LNCaP clone FGC (cell line): ENCODE results near the gene NDUFS7.

Experiments used
- DNase-seq: peaks from one replicate; pipeline ENCODE4 v3.0.0-alpha.2; 2011; ENCODE audit warnings: low read depth
- H3K4me3 ChIP-seq: 2 replicates; pipeline ENCODE4 v1.5.1; 2011; ENCODE audit warnings: mild to moderate bottlenecking, low read depth, low read length, control low read depth
- CTCF ChIP-seq: IDR thresholded peaks from 2 replicates; pipeline ENCODE4 v1.5.1; 2012; ENCODE audit warnings: mild to moderate bottlenecking; ENCODE audit not compliant: control insufficient read depth, insufficient read depth; ENCODE audit errors: extremely low read depth

Gene NDUFS7

DNA sequence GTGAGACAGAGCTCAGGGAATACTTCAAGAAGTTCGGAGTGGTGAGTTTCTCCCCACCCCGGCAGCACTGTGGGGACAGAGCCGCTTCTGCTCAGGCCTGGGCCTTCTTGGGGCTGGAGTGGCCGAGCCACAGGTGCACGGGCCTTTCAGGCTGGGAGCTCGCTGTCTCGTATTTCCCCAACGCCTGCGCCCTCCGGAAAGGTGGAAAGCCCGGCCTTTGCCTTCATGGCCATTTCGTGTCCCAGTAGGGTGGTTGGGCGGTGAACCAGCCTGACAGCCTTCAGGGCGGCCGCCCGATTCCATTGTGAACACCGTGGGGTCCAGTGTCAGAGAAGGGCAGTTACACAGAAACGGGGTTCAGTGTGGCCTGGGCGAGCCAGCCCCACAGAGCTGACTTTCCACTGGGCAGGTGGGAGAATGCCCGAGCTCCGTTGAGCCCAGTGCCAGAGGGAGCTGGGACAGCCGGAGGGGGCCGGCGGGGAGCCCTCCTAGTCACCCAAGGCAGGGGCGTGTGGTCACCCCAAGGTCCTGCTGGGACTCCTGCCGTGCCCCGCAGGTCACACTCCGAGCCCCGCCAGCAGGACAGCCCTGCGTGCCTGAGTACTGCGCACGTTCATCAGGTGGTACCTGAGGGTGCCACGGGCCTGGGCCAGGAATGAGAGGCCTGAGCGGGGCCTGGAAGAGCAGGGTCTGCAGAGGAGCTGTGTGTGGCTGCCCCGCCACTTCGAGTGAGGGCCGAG lies 37.7 kb downstream of the NDUFS7 start:
- no peak overlapping the region for H3K4me3 ChIP-seq
- no peak for TF ChIP-seq CTCF
- no peak for DNase-seq

DNA sequence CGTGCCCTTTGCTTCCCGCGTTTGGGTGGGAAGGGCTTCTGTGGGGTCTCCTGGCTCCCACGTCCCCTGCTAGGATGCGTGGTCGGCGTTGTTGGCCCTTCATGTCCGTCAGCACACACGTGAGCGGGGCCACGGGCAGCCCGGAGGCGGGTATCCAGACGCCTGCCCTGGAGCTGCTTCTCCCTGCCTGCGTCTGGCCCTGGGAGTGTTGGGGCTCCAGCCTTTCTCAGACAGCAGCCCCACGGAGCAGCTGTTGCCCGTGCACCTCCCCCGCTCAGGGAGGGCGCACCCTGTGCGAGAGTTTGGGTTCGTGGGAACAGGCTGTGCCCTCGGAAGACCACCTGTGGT lies 38.2 kb downstream of the NDUFS7 start:
- TF ChIP-seq CTCF, result no peak
- DNase-seq, result no peak
- no peak overlapping the region for H3K4me3 ChIP-seq

- no peak for DNase-seq
- H3K4me3 ChIP-seq, result no peak overlapping the region
- no peak for TF ChIP-seq CTCF
These were observed 38.7 kb downstream of the NDUFS7 start for GRCh38 chr19:1422360-1422759.

DNA sequence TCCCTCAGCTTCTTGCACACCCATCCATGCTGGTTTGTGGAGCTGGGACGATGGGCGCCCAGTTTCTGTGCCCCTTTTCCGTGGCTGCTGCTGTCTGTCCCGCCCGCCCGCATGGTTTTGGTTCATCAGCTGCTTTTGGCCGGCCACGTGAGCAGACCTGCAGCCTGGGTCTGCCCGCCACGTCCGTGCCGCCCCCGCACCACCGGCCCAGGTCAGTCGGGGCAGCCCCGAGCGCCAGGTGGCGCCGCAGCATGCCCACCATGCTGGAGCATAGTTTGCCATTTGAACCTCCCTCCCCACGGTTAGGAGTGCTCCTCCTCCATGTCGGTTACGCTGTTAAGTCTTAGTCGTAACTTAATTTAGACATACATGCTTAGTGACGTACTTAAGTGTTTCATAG lies 39.2 kb downstream of the NDUFS7 start:
- DNase-seq, result no peak
- H3K4me3 ChIP-seq, result no peak overlapping the region
- TF ChIP-seq CTCF, result no peak

DNA sequence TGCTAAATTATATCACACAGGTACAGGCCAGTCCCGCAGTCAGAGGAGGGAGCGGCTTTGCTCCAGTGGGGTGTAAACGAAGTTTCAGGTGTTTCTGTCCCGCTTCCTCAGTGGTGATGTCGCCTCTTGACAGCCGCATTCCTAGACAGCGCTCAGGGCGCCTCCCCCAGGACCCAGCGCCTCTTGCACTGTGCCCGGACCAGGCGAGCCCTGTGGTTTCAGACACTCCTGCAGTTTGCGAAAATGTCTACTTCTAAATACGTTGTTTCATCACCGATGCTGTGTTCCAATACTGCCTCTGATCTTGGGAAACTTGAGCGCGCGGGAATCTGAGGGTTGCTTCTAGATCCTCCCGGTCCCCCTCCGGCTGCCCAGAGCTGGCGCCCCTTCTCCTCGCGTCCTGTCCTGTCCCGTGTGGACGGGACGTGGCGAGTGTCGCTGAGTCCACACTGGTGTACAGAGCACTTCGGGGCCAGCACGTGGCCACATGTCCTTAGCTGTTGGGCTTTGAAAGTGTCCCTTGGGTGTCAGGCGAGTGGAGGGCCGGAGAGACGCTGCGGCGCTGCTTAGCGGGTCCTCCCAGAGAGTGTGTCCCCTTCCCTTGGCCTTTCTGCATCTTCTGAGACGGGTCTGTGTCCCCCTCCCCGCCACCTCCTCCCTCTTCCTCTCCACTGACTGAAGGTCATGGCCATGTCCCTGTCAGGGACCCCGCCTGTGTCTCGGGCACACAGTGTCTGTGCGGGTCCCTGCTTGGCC lies 39.9 kb downstream of the NDUFS7 start:
- no peak overlapping the region for H3K4me3 ChIP-seq
- no peak for DNase-seq
- TF ChIP-seq CTCF, result no peak

GRCh38 chr19:1424192-1424955 lies 40.7 kb downstream of the NDUFS7 start:
- DNase-seq, result no peak
- no peak for TF ChIP-seq CTCF
- no peak overlapping the region for H3K4me3 ChIP-seq
